Stimulated activated naive CD4-positive, alpha-beta T cell (primary cell): ENCODE data around the gene C2orf49.

Experiments used
- DNase-seq, 6 experiments: peaks; one replicate each; lab custom pipeline; 2025; lab: John Stamatoyannopoulos, UW

Gene C2orf49

DNA sequence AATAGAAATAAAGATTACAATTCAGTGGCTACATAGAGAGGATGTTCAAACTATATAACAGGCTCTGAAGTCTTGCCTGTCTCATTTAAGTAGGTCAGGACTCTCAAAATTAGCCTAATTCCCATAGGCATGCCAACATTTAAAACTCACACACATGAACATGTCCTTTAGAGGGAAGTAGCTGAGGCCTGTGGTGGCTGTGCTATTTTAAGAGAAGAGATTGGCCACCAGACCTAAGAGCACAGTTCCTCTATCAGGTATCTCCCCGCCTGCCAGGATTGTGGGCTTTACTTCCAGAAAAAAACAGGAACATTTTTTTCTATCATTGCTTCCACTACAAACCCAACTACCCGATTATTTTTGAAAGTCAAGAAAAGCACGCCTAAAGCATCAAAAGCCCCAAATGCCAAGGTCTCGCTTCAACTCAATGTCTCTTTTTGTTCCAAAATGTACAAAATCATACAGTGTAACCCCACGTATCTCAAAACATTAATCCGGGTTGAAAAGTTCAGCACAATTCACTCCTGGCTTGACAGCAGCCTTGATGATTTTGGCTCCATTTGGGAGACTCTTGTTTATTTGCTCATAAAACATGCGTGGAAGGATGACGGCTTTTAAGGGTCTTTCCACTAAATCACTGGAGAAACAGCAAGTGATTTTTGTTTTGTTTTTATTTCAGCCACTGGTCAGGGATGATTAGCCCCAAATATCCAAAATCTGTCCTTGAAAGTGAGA is 46.3 kb downstream of the C2orf49 start:
- no peak for DNase-seq

DNA sequence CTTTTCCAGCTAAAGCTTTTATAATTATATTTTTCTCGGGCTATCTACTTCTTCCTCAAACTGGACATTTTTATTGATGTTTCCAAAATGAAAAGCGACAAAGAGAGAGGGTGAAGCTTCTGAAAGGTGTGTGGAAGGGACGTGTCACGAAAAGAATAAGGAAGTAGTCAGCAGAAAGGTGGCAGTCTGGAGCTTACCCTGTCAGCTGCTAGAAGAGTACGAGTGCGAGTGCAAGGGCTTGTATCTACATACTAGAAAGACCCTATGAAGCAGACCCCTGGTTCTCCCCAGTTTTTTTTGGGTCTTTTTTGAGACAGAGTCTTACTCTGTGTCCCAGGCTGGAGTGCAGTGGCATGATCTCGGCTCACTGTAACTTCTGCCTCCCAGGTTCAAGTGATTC is 46.9 kb downstream of the C2orf49 start:
- DNase-seq: no peak

DNA sequence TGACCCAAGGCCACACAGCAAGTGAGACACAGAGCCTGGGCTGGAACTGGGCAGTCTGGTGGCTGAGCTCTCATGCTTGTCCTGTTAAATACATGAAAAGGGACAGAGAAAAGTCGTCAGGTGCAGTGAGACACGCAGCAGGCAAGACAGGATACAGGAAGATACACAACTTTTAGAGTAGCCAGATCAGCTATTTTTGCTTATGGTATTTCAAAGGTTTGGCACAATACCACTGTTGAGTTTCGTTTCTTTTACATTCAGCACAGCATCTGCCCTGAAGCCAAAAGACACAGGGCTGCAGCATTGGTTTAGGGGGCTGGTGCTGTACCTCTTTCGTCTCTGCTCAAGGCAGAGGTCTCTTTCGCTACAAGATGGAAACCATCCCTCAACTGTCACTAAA is 47.5 kb downstream of the C2orf49 start:
- DNase-seq: no peak

DNA sequence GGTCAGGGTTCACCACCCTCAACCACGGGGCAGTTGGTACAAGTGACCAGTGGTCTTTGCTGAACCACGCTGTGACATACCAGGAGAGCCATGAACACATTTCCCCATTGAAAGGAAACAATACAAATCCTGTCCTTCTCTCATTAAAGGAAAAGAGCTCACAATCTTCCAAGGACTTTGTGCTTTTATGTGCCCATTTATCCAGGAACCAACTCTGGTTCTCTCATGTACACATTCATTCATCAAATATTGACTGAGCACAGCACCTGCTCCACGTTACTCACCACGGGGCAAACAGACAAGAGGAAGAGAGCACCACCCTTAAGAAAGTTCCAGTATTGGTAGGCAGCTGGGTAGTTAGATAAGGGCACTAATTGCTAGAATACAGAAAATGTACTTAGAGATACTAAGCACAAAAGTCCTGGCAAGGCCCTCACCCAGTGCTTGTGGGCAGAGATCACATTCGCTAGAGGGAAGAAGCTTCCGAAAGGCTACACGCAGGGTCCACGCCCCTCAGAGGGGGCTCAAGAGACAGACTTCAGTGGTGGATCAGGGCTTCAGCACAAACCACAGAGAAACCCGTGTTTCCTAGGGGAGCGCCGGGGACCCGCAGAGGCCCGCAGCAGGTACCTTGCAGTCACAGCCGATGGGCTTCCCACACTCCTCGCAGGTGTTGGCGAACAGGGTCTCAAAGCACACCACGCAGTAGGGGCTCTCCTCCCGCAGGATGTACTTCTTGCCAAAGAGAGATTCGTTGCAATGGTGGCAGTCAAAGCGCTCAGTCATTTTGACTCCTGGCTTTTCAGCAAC is 48.6 kb downstream of the C2orf49 start:
- DNase-seq: no peak

DNA sequence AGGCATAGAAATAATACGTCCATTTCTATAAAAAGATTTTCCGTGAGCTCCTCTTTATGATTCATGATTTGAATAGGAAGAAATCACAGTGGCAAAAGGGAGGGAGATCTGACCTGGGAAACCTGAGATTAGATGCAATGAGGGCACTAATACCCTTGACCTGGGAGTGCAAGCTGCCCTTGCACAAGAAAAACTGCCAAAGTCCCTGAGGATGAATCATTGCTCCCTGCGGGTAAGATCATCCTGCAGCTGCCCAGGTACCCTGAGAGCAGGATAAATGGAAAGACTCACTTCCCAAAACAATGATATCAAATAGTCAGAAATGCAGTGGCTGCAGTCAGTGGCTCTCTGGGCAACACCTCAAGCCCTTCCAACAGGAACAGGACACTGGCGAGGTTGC is 49.9 kb downstream of the C2orf49 start:
- DNase-seq: no peak

DNA sequence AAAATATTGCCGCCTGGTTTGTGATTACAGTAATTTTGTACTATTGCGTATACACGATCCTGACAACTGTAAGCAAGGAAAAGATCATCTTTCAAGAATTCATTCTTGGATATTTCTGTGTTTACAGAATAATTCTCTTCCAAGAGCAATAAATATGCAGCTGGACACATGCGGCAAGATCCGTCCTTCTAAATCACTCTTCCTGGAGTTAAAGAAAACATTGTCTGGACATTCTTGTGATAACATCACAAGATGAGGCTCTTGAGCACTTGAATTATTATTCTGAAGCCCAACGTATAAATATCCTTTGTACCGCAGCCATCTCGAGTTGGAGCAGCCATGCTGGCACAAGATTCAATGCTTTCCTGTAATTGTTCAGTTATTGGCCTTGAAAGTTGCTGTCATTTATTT is 51.6 kb downstream of the C2orf49 start:
- DNase-seq: no peak

DNA sequence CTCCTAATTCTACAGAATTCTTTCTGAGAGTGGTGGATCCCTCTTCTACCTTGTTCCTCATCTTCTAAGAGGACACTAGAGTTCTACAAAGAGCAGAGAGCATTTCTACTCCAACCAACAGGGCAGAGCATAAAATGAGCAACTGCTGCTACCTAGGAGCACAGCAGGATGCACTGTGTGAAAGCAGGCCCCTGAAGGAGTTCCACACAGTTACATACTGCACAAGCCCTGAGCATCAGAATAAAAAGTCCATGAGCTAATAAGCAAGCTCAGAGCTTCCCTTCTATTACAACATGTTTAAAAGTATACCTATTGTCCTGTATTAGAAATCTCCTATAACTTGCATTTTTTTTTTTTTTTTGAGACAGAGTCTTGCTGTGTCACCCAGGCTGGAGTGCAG is 53.1 kb downstream of the C2orf49 start:
- DNase-seq: no peak

DNA sequence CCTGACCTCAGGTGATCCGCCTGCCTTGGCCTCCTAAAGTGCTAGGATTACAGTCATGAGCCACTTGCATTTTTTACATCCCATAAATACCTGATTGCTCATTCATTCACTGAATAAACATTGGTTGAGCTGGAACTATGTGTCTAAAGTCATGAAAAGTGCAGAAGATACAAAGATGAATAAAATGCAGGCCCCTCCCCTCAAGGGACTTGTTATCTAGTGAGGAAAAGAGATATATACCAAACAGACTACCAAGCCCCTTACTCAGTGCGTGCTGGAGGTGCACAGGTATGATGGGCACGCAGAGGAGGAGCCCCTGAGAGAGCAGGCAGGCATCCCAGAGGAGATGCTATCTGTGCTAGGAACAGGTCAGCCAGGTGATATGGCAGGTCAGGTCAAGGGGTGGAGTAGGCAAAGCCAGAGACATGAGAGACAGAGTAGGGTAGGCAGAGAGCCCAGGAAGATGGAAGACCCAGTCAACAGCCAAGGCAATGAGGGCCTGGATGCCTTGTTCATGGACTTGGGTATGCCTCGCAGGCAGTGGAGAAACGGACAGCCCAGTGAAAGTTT is 53.8 kb downstream of the C2orf49 start:
- no peak for DNase-seq

DNA sequence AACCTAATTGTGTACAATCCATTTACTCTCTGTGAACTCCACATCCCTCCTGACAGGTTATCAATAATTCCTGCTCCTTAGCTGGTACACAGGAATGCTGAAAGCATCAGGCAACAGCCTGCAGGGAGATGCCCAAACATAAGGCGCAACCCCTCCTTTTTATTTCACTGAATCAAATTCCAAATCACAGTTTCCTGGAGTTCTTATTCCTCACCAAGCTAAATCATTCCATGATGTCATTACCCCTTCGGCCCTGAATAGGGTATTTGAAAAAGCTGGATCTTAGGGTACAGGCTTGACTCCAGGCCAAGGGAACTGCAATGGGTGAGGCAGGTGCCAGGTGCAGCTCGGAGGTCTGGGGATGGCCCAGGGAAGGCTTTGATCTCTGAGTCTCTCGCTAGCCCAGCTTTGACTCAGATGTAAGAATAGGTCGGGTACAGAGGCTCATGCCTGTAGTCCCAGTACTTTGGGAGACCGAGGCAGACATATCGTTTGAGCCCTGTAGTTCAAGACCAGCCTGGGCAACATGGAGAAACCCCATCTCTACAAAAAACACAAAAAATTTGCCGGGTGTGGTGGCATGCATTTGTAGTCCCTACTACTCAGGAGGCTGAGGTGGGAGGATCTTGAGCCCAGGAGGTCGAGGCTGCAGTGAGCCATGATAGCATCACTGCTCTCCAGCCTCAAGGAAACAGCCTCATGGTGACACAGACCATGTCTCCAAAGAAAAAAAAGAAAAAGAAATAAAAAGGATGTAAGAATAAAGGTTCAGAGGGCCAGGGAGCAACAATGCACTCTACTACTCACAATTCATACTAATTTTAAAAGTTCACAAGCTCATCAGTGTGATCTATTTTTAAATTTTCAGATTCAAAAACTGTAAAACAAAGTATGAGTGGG is 54.7 kb downstream of the C2orf49 start:
- no peak for DNase-seq

DNA sequence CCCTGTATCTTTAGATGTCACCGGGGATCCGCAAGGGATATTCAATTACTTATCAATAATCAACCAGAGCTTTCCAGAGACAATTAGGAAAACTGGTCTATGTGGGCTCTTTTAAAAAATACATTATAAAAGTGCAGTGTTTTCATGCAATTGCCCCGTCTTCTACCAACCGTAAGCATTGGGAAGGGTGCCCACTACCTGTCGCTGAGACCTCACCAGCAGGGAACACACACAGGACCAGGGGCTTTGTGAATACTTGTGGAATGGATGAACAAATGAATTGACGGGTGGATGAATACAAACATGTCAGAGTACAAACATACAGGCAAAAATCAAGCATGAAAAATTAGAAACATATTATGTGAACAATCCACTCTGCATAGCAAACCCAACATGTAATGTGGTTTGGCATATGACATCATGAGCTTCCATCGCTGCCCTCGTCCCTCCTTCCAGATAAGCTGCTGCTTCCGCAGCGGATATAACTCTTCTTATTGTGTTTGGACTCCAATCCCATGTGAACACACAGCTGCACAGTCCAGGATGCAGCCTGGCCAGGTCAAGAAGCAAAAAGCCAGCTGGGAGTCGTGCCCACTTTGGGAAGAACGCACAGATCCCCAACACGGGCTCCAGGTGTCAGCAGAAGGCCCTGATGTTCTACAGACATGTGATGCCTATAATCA is 56.2 kb downstream of the C2orf49 start:
- no peak for DNase-seq

DNA sequence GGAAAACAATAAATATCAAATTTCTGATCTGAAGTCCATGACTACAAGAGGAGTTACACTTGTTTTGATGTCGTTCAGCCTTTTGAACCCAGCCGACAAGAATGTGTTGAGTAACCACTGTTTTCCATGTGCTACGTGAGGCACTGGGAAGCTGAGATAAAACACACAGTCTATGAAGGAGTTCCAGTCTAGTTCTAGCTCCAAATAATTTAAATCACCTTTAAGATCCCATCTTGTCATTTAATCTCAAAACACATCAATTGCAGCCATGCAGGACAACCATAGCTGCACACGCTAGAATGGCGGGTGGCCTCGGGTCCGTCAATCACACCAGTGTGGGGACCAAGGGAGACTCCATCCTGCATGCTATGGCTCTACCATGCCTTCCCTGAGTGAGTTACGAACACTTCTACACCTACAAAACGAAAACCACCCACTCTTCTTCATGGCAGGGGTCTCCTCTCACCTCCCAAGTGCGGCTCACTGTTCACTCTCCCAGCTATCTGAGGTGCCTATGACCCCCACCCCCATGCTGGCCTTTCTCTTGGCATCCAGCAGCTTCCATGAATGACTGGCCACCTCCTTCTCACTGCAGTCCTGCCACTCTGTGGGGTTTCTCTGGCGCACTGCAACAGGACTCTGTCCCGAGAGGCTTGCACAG is 57.7 kb downstream of the C2orf49 start:
- DNase-seq: no peak

DNA sequence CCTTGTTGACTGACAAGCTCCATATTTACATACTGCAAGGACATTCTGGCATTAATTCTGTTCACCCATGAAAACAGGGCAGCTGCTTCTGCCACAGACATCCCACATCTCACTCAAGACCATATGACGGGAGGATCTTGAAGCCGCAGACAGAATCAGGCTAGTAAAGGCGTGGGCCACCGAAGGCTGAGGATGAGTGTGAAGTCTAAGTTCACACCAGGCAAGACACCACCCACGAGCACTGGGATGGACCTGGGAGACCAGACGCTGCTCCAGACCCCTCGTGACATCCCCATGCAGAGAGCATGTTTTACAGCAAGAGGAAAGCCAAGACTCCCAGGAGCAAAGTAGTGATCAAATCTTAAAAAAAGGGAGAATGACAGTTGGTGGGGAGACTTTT is 58.4 kb downstream of the C2orf49 start:
- DNase-seq: no peak

DNA sequence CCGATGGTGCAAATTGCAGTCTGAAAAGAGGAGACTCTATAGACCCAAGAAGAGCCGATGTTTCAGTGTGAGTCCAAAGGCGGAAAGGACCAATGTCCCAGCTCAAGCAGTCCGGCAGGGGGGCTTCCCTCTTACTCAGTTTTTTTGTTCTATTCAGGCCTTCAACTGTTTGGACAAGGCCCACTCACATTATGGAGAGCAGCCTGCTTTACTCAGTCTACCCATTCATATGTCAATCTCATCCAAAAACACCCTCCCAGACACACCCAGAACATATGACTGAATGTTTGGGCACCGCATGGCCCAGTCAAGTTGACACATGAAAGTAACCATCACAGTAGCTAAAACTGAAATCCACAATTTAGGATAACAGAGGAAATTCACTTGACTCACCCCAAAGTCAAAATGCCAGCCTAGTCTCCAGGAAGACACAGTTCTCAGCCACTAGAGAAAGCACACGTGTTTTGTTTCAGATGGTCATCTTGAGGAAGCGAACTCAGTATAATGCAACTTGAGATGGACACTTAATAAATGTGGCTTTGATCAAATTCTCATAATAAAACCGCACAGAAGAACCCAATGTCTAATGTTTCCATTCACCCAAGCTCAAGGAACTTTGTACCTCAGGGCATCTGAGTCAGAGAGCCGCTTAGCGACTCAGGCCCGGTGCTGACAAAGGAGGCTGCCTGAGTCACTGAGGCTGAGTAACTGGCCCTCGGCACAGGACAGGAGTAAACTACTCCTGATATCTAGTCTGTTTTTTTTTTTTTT is 59.1 kb downstream of the C2orf49 start:
- no peak for DNase-seq

DNA sequence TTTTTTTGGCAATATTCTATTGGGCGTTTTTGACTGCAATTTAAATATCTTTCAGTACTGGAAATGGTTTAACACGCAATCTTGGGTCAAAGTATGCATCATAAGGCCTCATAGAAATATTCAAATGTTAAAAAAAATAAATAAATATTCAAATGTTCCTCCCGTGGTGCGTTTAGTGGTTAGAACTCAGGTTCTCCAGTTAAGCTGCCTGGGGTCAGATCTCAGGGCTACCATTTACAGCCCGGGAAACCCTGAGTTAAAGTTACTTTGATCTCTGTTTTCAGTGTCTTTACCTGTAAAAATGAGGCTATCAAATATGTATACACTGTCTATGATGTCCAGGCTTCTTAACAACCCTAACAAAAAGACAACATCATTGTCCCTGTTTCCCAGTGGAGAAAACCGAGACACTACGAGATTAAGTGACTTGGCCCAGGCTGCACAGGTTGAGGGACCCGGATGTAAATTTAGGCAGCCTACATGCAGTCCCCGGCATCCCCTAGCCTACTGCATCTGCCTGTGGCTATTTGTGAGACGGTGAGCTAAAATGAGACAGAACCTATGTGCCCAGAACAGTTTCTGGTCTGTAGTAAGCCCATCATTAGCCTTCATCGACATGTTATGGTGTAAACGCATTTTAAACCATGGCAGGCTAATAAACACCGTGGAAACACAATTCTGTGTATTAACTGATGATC is 59.8 kb downstream of the C2orf49 start:
- DNase-seq: no peak

DNA sequence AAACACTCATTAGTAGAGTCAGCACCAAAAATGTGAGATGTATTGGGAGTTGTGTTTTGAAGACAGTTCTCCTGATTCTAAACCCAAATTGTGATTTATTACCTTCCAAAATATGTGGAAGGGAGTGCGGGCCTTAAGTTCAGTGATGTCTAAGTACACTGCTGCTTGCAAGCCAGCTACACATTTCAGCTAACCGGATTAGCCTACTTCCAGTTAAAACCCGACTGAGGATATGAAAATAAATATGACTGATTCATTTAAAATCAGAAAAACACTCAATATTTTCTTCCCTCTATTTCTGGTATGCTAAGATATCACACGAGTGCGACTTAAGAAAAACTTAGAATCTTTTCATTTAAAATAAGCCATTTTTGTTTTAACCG is 60.6 kb downstream of the C2orf49 start:
- peak in 1 of 6 experiments; percentile 28 for DNase-seq

DNA sequence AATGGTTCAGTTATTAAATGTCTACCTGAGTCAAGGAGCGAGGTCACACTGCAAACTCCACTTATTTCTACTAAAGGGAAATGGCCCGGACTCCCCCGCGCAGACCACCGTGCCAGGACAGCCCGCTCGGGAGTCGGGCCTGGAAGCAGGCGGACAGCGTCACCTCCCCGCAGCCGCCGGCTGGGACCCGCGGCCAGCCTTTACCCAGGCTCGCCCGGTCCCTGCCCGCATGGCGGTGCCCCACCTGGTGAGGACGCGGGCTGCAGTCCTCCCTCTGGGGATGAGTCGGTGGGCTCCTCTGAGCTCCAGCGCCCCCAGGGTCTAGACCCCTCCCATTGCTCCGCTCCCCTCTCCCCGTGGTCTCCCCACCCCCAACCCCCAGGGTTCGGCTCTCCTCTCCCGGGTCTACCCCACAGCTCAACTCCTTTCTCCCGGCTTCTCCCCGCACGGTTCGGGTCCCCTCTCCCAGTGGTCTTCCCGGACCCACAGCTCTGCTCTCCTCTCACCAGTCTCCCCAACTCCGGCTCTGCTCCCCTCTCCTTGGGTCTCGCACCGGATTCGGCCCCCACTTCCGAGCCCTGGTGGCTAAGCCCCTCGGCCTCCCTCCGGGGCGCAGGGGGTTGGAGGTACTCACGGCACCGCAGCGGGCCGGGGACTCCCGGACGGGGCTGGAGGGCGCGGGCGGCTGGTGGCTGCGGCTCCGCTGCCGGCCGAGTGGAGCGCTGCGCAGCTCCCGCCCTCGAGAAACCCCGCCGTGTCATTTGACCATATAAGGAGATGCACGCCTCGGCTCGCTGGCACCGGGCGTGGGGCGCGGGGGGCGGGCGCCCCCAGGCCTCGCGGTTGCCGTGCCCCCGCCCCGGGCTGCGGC is 61.2 kb downstream of the C2orf49 start, which contains the start of gene FHL2:
TSS of gene FHL2 (minus strand) at position 716 of the 871 bp plus-strand sequence. CDS start 12,535 bp downstream, outside the sequence.
- peak; percentile 37 to 80 (median 64) for DNase-seq
